Heart left ventricle (tissue), 16 donors: Measurements from ENCODE around the gene PALM3. TPM values are rescaled to one million over a fixed set of nuclear protein-coding genes. Genes with fewer than 3 reads are reported as not detected.

Source experiments
- ATAC-seq, 4 donors: fragments of 200-7000 bp; cut with Tn5 transposase; one replicate each; pipeline ENCODE4 v1.9.1; 2020 to 2022; ENCODE audit warnings: moderate library complexity in 4 of 4, mild to moderate bottlenecking in 3 of 4, moderate number of reproducible peaks in 1 of 4
- DNase-seq, 5 donors: peaks; one replicate each; pipeline ENCODE4 v3.0.0-alpha.2; 2020
- H3K27ac ChIP-seq, 12 donors: fragments of 200-600 bp; sonication (generic) in 4 of 12; one replicate each; pipeline versions ENCODE4 v1.5.0 to v1.8.0; 2016 to 2022; ENCODE audit warnings: mild to moderate bottlenecking in 2 of 12
- H3K27me3 ChIP-seq, 9 donors: fragments of 200-600 bp; sonication (generic) in 2 of 9; one replicate each; pipeline versions ENCODE4 v1.5.1 to v1.8.0; 2016 to 2022; ENCODE audit warnings: mild to moderate bottlenecking in 3 of 9
- H3K36me3 ChIP-seq, 9 donors: fragments of 200-600 bp; sonication (generic) in 2 of 9; one replicate each; pipeline versions ENCODE4 v1.5.0 to v1.8.0; 2018 to 2022; ENCODE audit warnings: mild to moderate bottlenecking in 2 of 9
- H3K4me1 ChIP-seq, 12 donors: fragments of 200-600 bp; sonication (generic) in 4 of 12; one replicate each; pipeline versions ENCODE4 v1.5.0 to v1.8.0; 2016 to 2022; ENCODE audit warnings: mild to moderate bottlenecking in 3 of 12
- H3K4me3 ChIP-seq, 12 donors: fragments of 200-600 bp; sonication (generic) in 4 of 12; one replicate each; pipeline versions ENCODE4 v1.5.0 to v1.8.0; 2017 to 2022; ENCODE audit warnings: mild to moderate bottlenecking in 9 of 12, moderate library complexity in 4 of 12
- H3K9me3 ChIP-seq, 12 donors: fragments of 200-600 bp; sonication (generic) in 4 of 12; one replicate each; pipeline versions ENCODE4 v1.5.0 to v1.8.0; 2016 to 2022; ENCODE audit warnings: mild to moderate bottlenecking in 1 of 12
- CTCF ChIP-seq, 12 donors: fragments of 200-600 bp; sonication (generic) in 4 of 12; IDR thresholded peaks; one replicate each; pipeline versions ENCODE4 v1.5.0 to v1.8.0; 2018 to 2022; ENCODE audit warnings: antibody characterized with exemption in 12 of 12, mild to moderate bottlenecking in 5 of 12
- POLR2A ChIP-seq, 2 donors: fragments of 450-650 bp; IDR thresholded peaks; one replicate each; pipeline ENCODE4 v1.6.1; 2017; ENCODE audit warnings: antibody characterized with exemption in 2 of 2, mild to moderate bottlenecking in 2 of 2, moderate library complexity in 2 of 2
- WGBS, 4 donors: extraction: QIAGEN DNeasy Blood & Tissue Kit in 2 of 4; methylation state at CpG; one replicate each; pipeline versions ENCODE4 v1.1.5 to v1.1.7; 2013 to 2018; 5-methylcytosine and 5-hydroxymethylcytosine counted together
- intact Hi-C, 10 donors: fragments of 100-400 bp; cut with DNase I; formaldehyde crosslinking; loops; one replicate each; pipeline versions ENCODE4 v1.11.1 to v1.14.2; 2022
- polyA plus RNA-seq, 2 donors: library from polyadenylated mRNA; stranded (reverse); fragments of 200-250 nt; gene quantifications; one replicate each; pipeline ENCODE4 v1.2.3, GENCODE V29; 2013
- total RNA-seq, 9 donors: library from RNA; depleted of rRNA in 2 of 9; stranded (reverse); fragments of >200 nt in 2 of 9; fragmentation: NEBNext Ultra II Directional in 3 of 9; extraction: Animal tissue kit (Norgen Biotek cat#: 25700) in 3 of 9; gene quantifications; one replicate each; pipeline versions ENCODE4 v1.1.0 to v1.2.4, GENCODE V29; 2016 to 2023
- donor health status: ischemic (EF 13 %, LVEDD 7.1; RV severe dilation, severe dysfunction).
- donor health status: healthy with polysubstance abuse.
- donor health status: DM: no; HTN: yes; CAD: no.
- donor health status: DM: no; HTN: no; CAD: no.
- donor health status: ischemic (EF 25% LVEDD 6.9; RV normal size, moderate dysfunction).
- donor health status: ischemic (EF 25% LVEDD 5.7; RV mildly dilated, moderate dysfunction).
- donor health status: healthy.
- donor health status: DM: yes; HTN: yes; CAD: no.
- donor health status: ischemic (EF 35%, LVEDD 5.7; RV mildly dilated, moderate dysfunction).
- donor health status: nonischemic (EF 11% LVEDD 7.7; RV severe dilation, severe dysfunction).
- donor health status: DM: yes; HTN: yes; CAD: no.
- donor health status: PGD.
- donor health status: ischemic (EF 29% LVEDD 5.4; RV normal size, mild dysfunction).
- donor health status: nonischemic (EF 23%, LVEDD 6.1; RV moderate dilation, normal function).

The PALM3 gene
- total and polyA plus RNA-seq, 11 donors, result 0.06 to 0.60 (median 0.30) TPM; not detected in 6

GRCh38 chr19:14082675-14082960, 20.7 kb upstream of the PALM3 start:
- intact Hi-C loops, result loop anchor here in 3 of 10 donors (5.0 to 10.0 kb wide), 2 partner anchors 35 to 308 kb away; partner anchors contain the start of genes PRKACA (in 3 of the 3) and C19orf53 (in 1 of the 3)
- H3K27me3 ChIP-seq, result no peaks in the 10 kb centered on the region
- no peak for TF ChIP-seq POLR2A (IDR thresholded peaks at IDR 0.05)
- TF ChIP-seq CTCF (IDR thresholded peaks at IDR 0.05), result no peak
- H3K4me3 ChIP-seq, result peak overlapping the region in 7 of 12 donors; percentile 61 to 95 (median 73)
- H3K36me3 ChIP-seq, result peaks cover 0 to 9% (median 3%) of the 10 kb centered on the region in 9 donors
- no peak for ATAC-seq
- no peak for DNase-seq
- H3K27ac ChIP-seq, result peak overlapping the region in 6 of 12 donors; percentile 81 to 96 (median 92)
- H3K9me3 ChIP-seq, result no peaks in the 10 kb centered on the region
- WGBS, 4 donors, result 0 to 81% (median 70%) methylated on average over 1 of the region's 1 CpG
- peaks cover 4 to 31% (median 17%) of the 10 kb centered on the region in 12 donors for H3K4me1 ChIP-seq

- peak in 3 of 5 donors; percentile 55 to 76 (median 56) for DNase-seq
- WGBS, 4 donors, result 16 to 22% (median 20%) methylated on average over 23 to 24 of the region's 24 CpGs
- peaks cover 0 to 5% (median 0%) of the 10 kb centered on the region in 9 donors for H3K36me3 ChIP-seq
- peaks cover 4 to 31% (median 17%) of the 10 kb centered on the region in 12 donors for H3K4me1 ChIP-seq
- intact Hi-C loops, result loop anchor here in 3 of 10 donors (5.0 to 10.0 kb wide), 2 partner anchors 35 to 307 kb away; partner anchors contain the start of genes PRKACA (in 3 of the 3) and C19orf53 (in 1 of the 3)
- no peak for TF ChIP-seq CTCF (IDR thresholded peaks at IDR 0.05)
- TF ChIP-seq POLR2A (IDR thresholded peaks at IDR 0.05), result no peak
- peak overlapping the region; percentile 27 to 95 (median 72) for H3K4me3 ChIP-seq
- no peaks in the 10 kb centered on the region for H3K27me3 ChIP-seq
- H3K27ac ChIP-seq, result peak overlapping the region; percentile 81 to 97 (median 92)
- ATAC-seq, result peak in 1 of 4 donors; percentile 40
- H3K9me3 ChIP-seq, result no peaks in the 10 kb centered on the region
These were observed 20.2 kb upstream of the PALM3 start for GRCh38 chr19:14081797-14082674.

- Histone ChIP-seq H3K27ac (peak overlapping the region; percentile 81 to 97 (median 92)), H3K4me3 (peak overlapping the region; percentile 27 to 95 (median 72)), H3K4me1 (peaks cover 4 to 31% (median 17%) of the 10 kb centered on the region in 12 donors), H3K27me3 (no peaks in the 10 kb centered on the region), H3K9me3 (no peaks in the 10 kb centered on the region), H3K36me3 (no peaks in the 10 kb centered on the region)
- intact Hi-C loops, result loop anchor here in 3 of 10 donors (5.0 to 10.0 kb wide), 2 partner anchors 36 to 306 kb away; partner anchors contain the start of genes PRKACA (in 3 of the 3) and C19orf53 (in 1 of the 3)
- 0 to 1% (median 0%) methylated on average over 48 to 50 of the region's 50 CpGs for WGBS, 4 donors
- ATAC-seq (peak; percentile 92 to 98 (median 94)), DNase-seq (peak; percentile 98 to 100 (median 99))
- TF ChIP-seq CTCF (IDR thresholded peaks at IDR 0.05), result no peak
- peak in 1 of 2 donors; percentile 85 for TF ChIP-seq POLR2A (IDR thresholded peaks at IDR 0.05)
These were observed 19.3 kb upstream of the PALM3 start for GRCh38 chr19:14080887-14081796.
